Muscle of back (tissue), 11 donors: ENCODE measurements around the gene GASK1A. TPM values are rescaled to one million over a fixed set of nuclear protein-coding genes. Genes with fewer than 3 reads are reported as not detected.
A peak's percentile ranks its signal among the peaks of the same experiment; 100 is the strongest.

ENCODE experiments used
- DNase-seq, 3 donors: peaks; one replicate each; pipeline versions ENCODE4 v3.0.0 to v3.0.0-alpha.2; 2013
- polyA plus RNA-seq, 10 donors: library from polyadenylated mRNA; unstranded; fragments of 120-200 nt; gene quantifications; one replicate each; pipeline ENCODE4 v1.2.1, GENCODE V29; 2013; ENCODE audit not compliant: insufficient read length in 10 of 10

Gene GASK1A
- polyA plus RNA-seq, 10 donors = 4.1 to 10.1 (median 6.3) TPM

GRCh38 chr3:42982645-42983412 is 3.7 kb downstream of the GASK1A start:
- no peak for DNase-seq

DNA sequence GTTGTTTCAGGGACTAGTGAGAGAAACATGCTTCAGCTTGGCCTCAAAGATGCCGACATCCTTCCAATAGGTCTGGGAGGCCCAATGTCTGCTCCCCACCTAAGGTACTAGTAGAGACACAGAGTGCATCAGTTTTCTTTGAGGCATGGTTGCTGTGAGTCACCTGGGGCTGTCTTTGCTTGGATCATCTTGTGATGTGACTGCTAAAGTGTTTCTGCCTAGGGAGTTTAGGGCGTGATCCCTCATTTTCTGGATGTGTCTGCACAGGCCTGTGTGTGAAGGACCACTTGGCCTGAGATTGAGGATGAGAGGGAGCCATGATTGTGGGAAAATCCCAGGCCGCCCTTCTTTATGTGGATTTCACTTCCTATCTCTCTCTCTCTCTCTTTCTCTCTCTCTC is 4.8 kb downstream of the GASK1A start:
- no peak for DNase-seq

GRCh38 chr3:42984701-42985100 is 5.6 kb downstream of the GASK1A start:
- DNase-seq = no peak

DNA sequence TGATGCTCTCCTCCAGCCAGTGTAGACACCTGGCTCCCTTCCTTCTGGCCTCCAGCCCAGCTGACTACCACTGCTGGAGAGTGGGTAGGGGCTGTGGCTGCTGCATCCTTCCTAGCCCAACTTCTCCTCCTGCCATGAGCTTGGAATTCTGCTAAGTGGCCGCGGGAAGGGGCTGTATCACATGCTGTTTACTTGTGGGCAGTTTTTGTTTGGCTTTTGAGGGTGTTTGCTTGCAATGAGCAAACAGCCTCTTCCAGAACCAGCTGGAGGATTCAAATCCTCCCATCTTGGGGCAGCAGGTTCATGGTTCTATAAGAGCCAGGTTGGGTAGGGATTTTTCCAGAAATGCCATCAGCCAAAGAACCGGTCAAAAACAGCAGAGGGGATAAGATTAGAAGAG is 9.0 kb downstream of the GASK1A start:
- DNase-seq = no peak

- no peak for DNase-seq
Measured at GRCh38 chr3:42988566-42988965, 9.5 kb downstream of the GASK1A start.

DNA sequence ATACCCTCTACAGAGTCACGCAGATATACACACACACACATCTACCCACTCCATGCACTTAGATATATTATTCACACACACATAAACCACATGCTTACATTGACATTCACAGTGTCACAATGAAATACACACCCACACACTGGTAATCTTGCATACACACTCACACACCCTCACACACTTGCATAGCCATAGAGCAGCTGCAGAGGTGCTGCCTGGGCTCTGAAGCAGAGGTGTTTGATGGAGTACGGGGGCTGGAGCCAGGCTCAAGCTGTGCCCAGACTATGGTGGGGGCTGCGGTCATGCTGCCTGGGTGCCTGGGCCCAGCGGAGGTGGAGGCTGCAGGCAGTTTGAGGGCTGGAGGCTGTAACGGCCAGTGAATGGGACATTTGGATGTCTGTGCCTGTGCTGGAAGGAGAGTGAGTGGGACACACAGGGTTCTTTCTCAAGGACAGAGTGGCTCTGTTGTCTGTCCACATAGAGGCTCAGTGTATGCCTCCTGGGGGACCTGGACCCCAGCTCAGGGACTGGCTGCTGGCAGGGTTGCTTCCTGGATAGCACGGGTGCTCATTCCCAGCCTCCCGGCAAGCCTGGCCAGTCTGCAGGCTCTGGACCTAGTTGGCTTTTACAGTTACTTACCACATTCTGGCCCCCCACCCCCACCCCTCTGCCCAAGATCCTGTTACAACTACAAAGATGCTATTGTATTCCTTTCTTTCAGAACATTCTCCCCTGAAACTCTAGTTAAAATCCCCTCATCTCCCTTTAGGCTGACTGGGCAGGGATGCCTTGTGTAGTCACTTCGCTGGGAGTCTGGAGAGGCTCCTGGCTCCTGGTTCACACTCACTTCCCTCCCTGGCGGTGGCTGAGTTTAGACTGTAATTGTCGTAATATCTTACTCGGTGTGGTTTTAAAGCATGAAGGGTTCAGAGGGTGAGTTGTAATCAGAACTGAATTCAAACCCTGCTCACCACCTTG is 12.5 kb downstream of the GASK1A start:
- DNase-seq = peak in 1 of 3 donors; percentile 43

DNA sequence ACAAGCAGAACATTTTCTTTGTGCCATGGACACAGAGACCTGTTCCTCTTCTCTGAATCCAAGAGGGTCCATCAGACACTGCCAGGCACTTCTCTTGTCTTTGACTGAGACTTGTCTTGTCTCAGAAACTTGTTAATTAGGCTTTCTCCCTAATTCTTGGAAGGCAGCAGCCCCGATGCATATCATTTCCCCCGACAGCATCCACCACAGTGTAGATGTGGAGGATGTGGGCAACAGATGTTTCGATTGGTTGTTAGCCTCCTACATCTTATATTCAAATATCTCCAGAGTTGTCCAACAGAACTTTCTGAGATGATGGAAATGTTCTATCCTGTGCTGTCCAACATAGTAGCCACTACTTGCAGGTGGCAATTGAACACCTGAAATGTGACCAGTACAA is 15.5 kb downstream of the GASK1A start:
- DNase-seq = no peak

GRCh38 chr3:42996021-42996420 is 16.9 kb downstream of the GASK1A start:
- no peak for DNase-seq

- peak in 1 of 3 donors; percentile 31 for DNase-seq
Measured at GRCh38 chr3:42996633-42997075, 17.5 kb downstream of the GASK1A start.

GRCh38 chr3:42999212-42999611 is 20.1 kb downstream of the GASK1A start:
- peak in 1 of 3 donors; percentile 46 for DNase-seq

DNA sequence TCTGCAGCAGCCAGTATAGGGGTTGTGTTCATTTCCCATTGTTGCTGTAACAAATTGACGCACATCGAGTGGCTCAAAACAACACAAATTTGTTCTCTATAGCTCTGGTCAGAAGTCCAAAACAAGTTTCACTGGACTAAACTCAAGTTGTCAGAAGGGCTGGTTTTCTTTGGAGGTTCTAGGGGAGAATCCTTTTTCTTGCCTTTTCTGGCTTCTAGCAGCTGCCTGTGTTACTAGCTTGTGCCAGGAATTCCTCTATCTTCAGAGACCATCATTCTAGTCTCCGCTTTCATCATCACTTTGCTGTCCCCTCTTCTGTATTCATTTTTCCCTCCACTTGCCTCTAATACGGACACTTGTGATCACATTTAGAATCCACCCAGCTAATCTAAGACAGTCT is 20.5 kb downstream of the GASK1A start:
- DNase-seq = peak in 1 of 3 donors; percentile 69

DNA sequence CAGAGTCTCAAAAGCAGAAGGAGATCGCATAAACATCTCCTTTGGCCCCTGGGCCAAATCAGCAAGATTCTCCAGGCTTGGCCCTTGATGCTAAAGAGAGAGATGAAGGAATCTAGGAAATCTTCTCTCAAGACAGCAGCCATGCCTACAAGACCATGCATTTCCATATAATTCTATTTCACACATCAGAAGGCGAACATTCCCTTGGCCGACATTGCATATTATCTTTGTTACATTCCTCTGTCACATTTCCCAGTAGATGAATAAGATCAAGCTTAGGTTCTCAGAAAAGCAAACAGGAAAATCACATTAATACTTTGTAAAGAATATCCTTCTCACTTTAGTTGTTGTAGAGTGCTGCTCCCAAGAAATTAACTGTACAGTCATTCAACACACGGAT is 21.3 kb downstream of the GASK1A start:
- peak in 1 of 3 donors; percentile 41 for DNase-seq

DNA sequence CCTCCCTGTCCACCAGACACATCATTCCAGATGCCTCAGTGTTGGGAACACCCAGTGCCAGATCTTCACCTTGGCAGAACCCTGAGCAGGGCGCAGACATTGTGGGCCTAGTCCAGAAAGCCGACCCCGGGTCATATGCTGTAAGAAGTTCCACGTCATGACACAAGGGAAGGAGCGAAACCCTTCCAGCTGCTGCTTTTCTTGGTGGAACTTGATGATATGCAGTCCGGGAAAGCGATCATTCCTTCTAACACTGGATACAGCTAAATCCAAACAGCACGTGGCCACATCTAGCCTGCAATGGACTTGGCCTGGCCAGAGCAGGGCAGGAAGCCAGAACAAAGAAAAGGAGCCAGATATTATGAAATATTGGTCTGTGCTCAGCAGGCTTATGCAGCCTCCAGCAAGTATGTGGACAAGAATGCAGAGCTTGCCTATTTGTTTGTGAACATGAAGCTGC is 22.0 kb downstream of the GASK1A start:
- peak; percentile 92 to 98 (median 97) for DNase-seq

DNA sequence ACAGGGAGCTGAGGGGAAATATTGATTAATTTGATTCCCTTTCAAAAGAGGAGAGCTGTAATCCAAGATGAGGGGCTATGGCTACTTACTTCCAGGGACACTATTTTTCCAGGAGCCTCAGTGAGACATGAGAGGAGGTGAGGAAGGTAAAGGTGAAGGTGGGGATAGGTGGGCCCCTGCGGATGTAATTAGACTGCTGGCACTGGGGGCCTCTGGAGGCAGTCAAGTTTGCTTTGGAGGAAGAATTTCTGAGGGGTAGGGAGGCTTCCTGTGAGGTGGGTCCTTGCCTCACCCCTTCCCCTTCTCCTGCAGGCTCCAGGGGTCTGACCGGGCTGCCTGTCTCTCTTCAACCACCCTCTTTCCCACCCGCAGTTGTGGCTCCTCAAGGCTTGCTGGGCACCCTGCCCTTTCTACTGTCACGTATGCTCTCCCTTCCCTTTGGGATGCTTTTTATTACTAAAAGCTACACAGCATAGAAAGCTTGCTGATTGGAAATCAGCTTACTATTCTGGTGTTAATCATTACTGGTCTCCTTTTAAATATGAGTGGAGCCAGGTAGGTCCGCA is 22.5 kb downstream of the GASK1A start:
- DNase-seq = no peak

- DNase-seq = no peak
Measured at GRCh38 chr3:43004282-43004681, 25.2 kb downstream of the GASK1A start.

- no peak for DNase-seq
Measured at GRCh38 chr3:43005253-43005652, 26.1 kb downstream of the GASK1A start.

DNA sequence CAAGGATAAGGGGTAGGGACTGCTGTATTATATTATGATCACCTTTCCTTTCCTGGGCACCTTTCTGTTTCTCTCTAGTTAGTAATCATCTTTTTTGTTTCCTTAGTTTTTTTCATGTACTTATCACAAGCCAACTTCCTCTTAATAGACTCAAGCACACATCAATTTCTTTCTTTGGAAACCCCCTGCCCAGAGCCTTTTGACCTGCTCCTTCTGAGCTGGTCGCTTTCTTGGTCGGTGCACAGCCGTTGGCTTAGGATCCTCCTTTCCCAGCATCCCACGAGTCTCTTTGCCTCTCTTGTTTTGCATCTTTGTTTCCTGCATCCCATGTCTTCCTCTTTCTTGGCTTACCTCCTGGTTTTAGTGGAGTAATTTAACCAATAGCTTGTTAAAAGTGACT is 26.9 kb downstream of the GASK1A start:
- DNase-seq = no peak

DNA sequence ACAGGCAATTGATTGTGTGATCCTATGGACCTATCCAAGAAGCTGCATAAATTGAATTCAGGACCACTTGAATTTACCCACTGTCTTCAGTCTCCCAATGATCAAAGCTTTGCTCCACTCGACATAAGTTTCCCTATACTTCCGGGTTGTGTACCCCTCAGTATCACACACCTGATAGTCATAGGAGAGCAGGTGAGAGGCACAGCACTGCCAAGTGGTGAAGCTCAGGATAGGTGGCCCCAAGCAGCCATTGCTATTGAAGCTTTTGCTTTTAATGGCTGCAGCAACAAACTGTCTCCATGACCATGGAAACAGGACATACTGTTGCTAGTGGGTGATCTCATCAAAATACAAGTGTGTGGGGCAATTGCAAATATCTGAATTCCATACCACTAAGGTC is 27.7 kb downstream of the GASK1A start:
- no peak for DNase-seq

DNA sequence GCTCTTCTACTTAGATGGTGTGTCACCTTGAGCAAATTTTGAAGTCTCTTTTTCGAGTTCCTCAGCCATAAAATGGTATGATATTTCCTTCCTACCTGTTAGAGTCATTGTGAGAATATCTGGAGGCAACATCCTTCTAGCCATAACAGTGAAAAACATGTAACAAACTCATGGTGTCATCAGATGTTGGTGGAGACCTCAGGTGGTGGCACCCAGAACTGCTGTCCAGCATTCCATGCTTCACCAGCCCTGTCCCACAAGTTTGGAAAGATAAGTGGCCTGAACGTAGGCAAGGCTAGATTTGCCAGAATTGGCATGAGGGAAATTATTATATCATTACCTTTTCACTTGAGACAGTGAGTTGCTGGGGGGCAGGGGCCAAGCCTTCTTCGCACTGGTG is 30.4 kb downstream of the GASK1A start:
- no peak for DNase-seq

DNA sequence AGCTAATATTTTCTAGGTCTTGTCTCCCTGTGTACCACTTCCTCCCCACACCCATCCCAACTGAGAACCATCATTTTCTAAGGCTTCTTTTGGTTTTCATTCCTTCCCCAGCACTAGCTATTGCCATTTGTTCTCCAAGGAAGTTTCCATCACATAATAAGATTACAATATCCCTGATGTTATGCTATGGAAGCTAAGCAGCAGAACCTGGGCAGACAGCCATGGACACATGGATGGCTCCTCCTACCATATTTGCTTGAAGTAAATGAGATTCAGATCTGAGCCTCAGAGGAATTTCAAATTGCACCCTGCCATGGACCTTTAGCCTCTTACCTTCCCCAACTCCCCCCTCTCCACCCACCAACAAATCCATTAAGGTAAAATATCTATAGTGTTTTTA is 31.5 kb downstream of the GASK1A start:
- peak in 2 of 3 donors; percentile 67 to 85 for DNase-seq

DNA sequence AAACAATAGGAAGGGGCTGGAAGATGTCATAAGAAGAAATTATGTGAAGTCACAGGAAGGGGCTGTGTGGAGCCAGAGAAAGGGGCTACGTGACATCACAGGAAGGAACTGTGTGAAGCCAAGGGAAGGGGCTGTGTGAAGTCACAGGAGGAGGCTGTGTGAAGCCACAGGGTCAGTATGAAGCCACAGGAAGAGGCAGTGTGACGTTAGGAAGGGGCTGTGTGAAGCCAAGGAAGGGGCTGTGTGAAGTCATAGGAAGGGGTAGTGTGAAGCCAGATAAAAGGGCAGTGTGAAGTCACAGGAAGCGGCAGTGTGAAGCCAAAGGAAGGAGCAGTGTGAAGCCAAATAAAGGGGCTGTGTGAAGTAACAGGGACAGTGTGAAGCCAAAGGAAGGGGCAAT is 32.5 kb downstream of the GASK1A start:
- no peak for DNase-seq

- DNase-seq = no peak
Measured at GRCh38 chr3:43012174-43012573, 33.1 kb downstream of the GASK1A start.
